HCT116 (cell line): Measurements from ENCODE around the gene ORMDL3. TPM values are rescaled to one million over a fixed set of nuclear protein-coding genes. Genes with fewer than 3 reads are reported as not detected.
A peak's percentile ranks its signal among the peaks of the same experiment; 100 is the strongest.

ENCODE experiments used
- ATAC-seq: fragments of 200-7000 bp; cut with Tn5 transposase; 2 replicates; pipeline ENCODE4 v1.9.1; 2020; ENCODE audit warnings: mild to moderate bottlenecking, moderate library complexity
- BruUV-seq: library from RNA; stranded (reverse); fragments of 400-500 nt; replicated peaks from 2 replicates; lab custom pipeline; 2021; lab: Mats Ljungman, UMichigan
- CTCF ChIA-PET: fragments of 300-600 bp; sonication (Branson Sonifier 250); formaldehyde crosslinking; loops from one replicate; lab custom pipeline; 2021; ENCODE audit warnings: antibody characterized with exemption; lab: Charles Lee
- POLR2A ChIA-PET: fragments of 300-600, 350-600 bp; sonication (Branson Sonifier 250); formaldehyde crosslinking; loops from one replicate; lab custom pipeline; 2021; ENCODE audit warnings: antibody characterized with exemption; lab: Charles Lee
- RAD21 ChIA-PET, 2 experiments: fragments of 300-600 bp; sonication (Branson Sonifier 250); formaldehyde crosslinking; loops; one replicate each; lab custom pipeline; 2023; ENCODE audit warnings: low total read pairs in 2 of 2; ENCODE audit not compliant: uncharacterized antibody in 2 of 2, unreplicated experiment in 2 of 2, low non-redundant PET in 1 of 2; lab: Charles Lee
- DNase-seq: peaks from one replicate; pipeline ENCODE4 v3.0.0-alpha.2; 2010; ENCODE audit warnings: low read depth, low spot score
- H2AFZ ChIP-seq: fragments of 200-600 bp; shearing (Covaris generic), sonication (generic); 2 replicates; pipeline ENCODE4 v1.6.1; 2017; ENCODE audit warnings: low read depth, mixed run types, mixed read lengths, antibody characterized with exemption, low read length; ENCODE audit not compliant: poor library complexity, severe bottlenecking
- H3K27ac ChIP-seq: 2 replicates; pipeline ENCODE4 v1.5.1; 2012; ENCODE audit warnings: low read depth, low read length
- H3K27me3 ChIP-seq: fragments of 200-600 bp; sonication (generic); 2 replicates; pipeline ENCODE4 v1.6.1; 2016; ENCODE audit warnings: mixed run types, low read length, mixed read lengths; ENCODE audit not compliant: insufficient read depth
- H3K36me3 ChIP-seq, 2 experiments: fragments of 200-500 bp in 1 of 2; fragments of 200-600 bp in 1 of 2; sonication (Bioruptor generic) in 1 of 2; sonication (generic) in 1 of 2; 2 replicates each; pipeline versions ENCODE4 v1.5.1 to v1.6.1; 2014 to 2016; ENCODE audit warnings: low read length in 2 of 2, inconsistent platforms in 1 of 2, mixed read lengths in 1 of 2, mixed run types in 1 of 2; ENCODE audit not compliant: insufficient read depth in 2 of 2, control insufficient read depth in 1 of 2
- H3K4me1 ChIP-seq, 2 experiments: fragments of 200-600 bp in 1 of 2; sonication (generic) in 1 of 2; 2 replicates each; pipeline versions ENCODE4 v1.5.1 to v1.6.1; 2012 to 2017; ENCODE audit warnings: low read length in 2 of 2, inconsistent platforms in 1 of 2, mild to moderate bottlenecking in 1 of 2, mixed read lengths in 1 of 2, mixed run types in 1 of 2, moderate library complexity in 1 of 2; ENCODE audit not compliant: insufficient read depth in 2 of 2, control insufficient read depth in 1 of 2
- H3K4me2 ChIP-seq: fragments of 200-600 bp; sonication (generic); 2 replicates; pipeline ENCODE4 v1.6.1; 2017; ENCODE audit warnings: mixed run types, low read length, mixed read lengths
- H3K4me3 ChIP-seq, 2 experiments: fragments of 200-600 bp in 1 of 2; sonication (generic) in 1 of 2; replicated peaks in 1 of 2; 2 replicates each; pipeline ENCODE4 v1.5.1; 2011 to 2016; ENCODE audit warnings: low read length in 2 of 2, control low read depth in 1 of 2, low read depth in 1 of 2, mild to moderate bottlenecking in 1 of 2, mixed read lengths in 1 of 2, mixed run types in 1 of 2
- H3K79me2 ChIP-seq: fragments of 200-600 bp; sonication (generic); 2 replicates; pipeline ENCODE4 v1.6.1; 2017; ENCODE audit warnings: mild to moderate bottlenecking, mixed run types, low read length, moderate library complexity, mixed read lengths; ENCODE audit not compliant: insufficient read depth
- H3K9ac ChIP-seq: fragments of 200-600 bp; sonication (generic); 2 replicates; pipeline ENCODE4 v1.6.1; 2016; ENCODE audit warnings: low read length, mixed read lengths
- H3K9me2 ChIP-seq: fragments of 200-600 bp; sonication (generic), shearing (Covaris generic); 2 replicates; pipeline ENCODE4 v1.6.1; 2017; ENCODE audit warnings: mixed run types, mild to moderate bottlenecking, moderate library complexity; ENCODE audit not compliant: insufficient read depth
- H3K9me3 ChIP-seq, 2 experiments: fragments of 200-500 bp in 1 of 2; fragments of 200-600 bp in 1 of 2; sonication (Bioruptor generic) in 1 of 2; sonication (generic) in 1 of 2; 2 replicates each; pipeline ENCODE4 v1.6.1; 2014 to 2017; ENCODE audit warnings: low read length in 2 of 2, mixed read lengths in 2 of 2, inconsistent platforms in 1 of 2, low read depth in 1 of 2, mild to moderate bottlenecking in 1 of 2, mixed run types in 1 of 2, moderate library complexity in 1 of 2; ENCODE audit not compliant: control insufficient read depth in 1 of 2, insufficient read depth in 1 of 2
- H4K20me1 ChIP-seq: fragments of 200-600 bp; sonication (generic), shearing (Covaris generic); 2 replicates; pipeline ENCODE4 v1.6.1; 2017; ENCODE audit warnings: mixed run types, mild to moderate bottlenecking, moderate library complexity; ENCODE audit not compliant: insufficient read depth
- POLR2AphosphoS5 ChIP-seq: IDR thresholded peaks from 2 replicates; pipeline ENCODE4 v1.6.1; 2011; ENCODE audit warnings: mild to moderate bottlenecking, low read depth, low read length, moderate library complexity
- SP1 ChIP-seq: IDR thresholded peaks from 2 replicates; pipeline ENCODE4 v1.6.1; 2012; ENCODE audit warnings: low read depth
- SRF ChIP-seq: IDR thresholded peaks from 2 replicates; pipeline ENCODE4 v1.6.1; 2012; ENCODE audit warnings: low read depth
- TCF7L2 ChIP-seq: IDR thresholded peaks from 2 replicates; pipeline ENCODE4 v1.7.0; 2011; ENCODE audit warnings: borderline replicate concordance, inconsistent platforms; ENCODE audit not compliant: insufficient read depth, insufficient read length; ENCODE audit errors: extremely low read depth
- YY1 ChIP-seq: IDR thresholded peaks from 2 replicates; pipeline ENCODE4 v1.6.1; 2011; ENCODE audit warnings: low read length, low read depth, moderate library complexity, mild to moderate bottlenecking; ENCODE audit not compliant: insufficient replicate concordance; ENCODE audit errors: extremely low read depth
- ZBTB33 ChIP-seq: IDR thresholded peaks from 2 replicates; pipeline ENCODE4 v1.6.1; 2011; ENCODE audit warnings: mild to moderate bottlenecking, low read length, moderate library complexity; ENCODE audit not compliant: insufficient replicate concordance; ENCODE audit errors: extremely low read depth
- intact Hi-C: fragments of 100-400 bp; cut with micrococcal nuclease; formaldehyde crosslinking; loops from 2 replicates; pipeline ENCODE4 v1.10.0; 2022
- total RNA-seq: library from RNA; stranded (reverse); gene quantifications from one replicate; pipeline ENCODE4 v1.2.1, GENCODE V29; 2021; ENCODE audit not compliant: unreplicated experiment

ORMDL3 gene
- total RNA-seq, 1 experiment from 2014 or later: 46.9 TPM

- peak; percentile 19 for DNase-seq
- intact Hi-C loops: no loop called here
- no peak overlapping the region for H2AFZ ChIP-seq
Measured at GRCh38 chr17:39928858-39929645, 1.7 kb upstream of the ORMDL3 start.

More at GRCh38 chr17:39928858-39929645, 1.7 kb upstream of the ORMDL3 start:
- H4K20me1 ChIP-seq: no peaks in the 10 kb centered on the region
- H3K9ac ChIP-seq: peak overlapping the region; percentile 88
- no peaks in the 10 kb centered on the region for H3K27me3 ChIP-seq
- peak overlapping the region; percentile 87 for H3K27ac ChIP-seq
- H3K9me2 ChIP-seq: no peaks in the 10 kb centered on the region
- peak overlapping the region; percentile 85 to 89; a peak in 3 of 4 replicates for H3K4me3 ChIP-seq
- H3K79me2 ChIP-seq: peaks cover 24% of the 10 kb centered on the region; the same call in 1 of the 2 replicates
- POLR2A ChIA-PET: interaction anchor here (0.6 kb wide), 1 partner anchor 53 kb away, joined by 5 read pairs; no protein-coding TSS in a partner anchor
- CTCF ChIA-PET: no interaction called here
- H3K36me3 ChIP-seq: no peaks in the 10 kb centered on the region
- TF ChIP-seq SRF: no peak
- peak; percentile 17; the same call in 1 of the 2 replicates for TF ChIP-seq SP1
- no peak for TF ChIP-seq ZBTB33
- TF ChIP-seq TCF7L2: no peak
- no peak for TF ChIP-seq POLR2AphosphoS5
- no peak for TF ChIP-seq YY1
- peaks cover 23 to 40% of the 10 kb centered on the region in 2 experiments for H3K4me1 ChIP-seq
- RAD21 ChIA-PET: no interaction called here
- H3K9me3 ChIP-seq: no peaks in the 10 kb centered on the region
- ATAC-seq: no peak
- H3K4me2 ChIP-seq: peak overlapping the region; percentile 79
- BruUV-seq: no TSS peak
